Stimulated activated CD8-positive, alpha-beta memory T cell treated with anti-CD3 and anti-CD28 coated beads, Interleukin-4, amount 100 ng/mL, for 24 hours (primary cell): Measurements from ENCODE around the gene AP2A2.

Experiments used
- DNase-seq: peaks from one replicate; pipeline ENCODE4 v3.0.0-alpha.2; 2020; ENCODE audit warnings: low read depth

The AP2A2 gene

DNA sequence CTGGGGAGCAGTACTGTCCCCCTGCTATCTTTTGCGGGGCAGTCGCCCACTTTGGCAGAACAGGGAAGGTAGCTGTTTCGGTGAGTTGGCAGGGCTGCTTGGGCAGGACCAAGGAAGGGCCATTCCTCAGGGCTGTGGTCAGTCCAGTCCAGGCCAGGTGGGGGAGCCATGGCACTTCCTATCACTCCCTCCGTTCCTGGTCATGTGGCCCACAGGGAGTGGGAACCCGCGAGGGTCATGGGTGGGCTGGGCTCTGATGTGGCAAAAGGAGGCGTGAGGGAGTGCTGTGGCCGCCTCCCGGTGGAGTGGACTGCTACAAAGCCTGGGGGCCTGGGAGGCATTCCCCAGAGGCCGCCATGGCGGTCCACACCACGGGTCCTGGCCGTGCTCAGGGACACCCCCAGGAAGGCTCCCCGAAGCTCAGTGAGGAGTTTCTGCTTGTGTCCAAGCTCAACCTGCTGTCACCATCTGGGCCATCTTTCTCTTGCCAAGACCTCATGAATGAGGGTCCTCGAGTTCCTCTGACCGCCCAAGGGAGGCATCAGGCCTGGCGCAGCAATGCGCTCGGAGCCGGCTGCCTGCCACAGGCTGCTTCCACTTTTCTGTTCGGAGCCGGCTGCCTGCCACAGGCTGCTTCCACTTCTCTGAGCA lies 27.0 kb upstream of the AP2A2 start:
- DNase-seq, result no peak

DNA sequence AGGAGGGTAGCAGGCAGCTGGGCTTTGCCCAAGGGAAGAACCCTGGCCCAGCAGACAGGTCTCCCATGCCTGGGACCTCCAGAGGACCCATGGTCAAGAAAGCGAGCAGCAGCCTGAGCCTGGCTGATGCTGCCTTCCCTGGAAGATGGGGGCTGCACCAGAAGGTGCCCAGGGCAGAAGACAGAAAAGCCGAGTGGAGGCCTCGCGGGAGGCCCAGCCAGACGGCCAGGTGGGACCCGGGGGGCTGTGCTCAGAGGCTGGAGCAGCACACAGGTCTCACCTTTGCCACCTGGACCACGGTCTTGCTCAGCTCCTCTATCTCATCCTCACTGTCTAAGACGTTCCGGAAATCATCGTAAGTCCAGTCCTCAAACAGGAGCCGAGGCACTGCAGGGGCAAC lies 25.9 kb upstream of the AP2A2 start:
- DNase-seq, result no peak

DNA sequence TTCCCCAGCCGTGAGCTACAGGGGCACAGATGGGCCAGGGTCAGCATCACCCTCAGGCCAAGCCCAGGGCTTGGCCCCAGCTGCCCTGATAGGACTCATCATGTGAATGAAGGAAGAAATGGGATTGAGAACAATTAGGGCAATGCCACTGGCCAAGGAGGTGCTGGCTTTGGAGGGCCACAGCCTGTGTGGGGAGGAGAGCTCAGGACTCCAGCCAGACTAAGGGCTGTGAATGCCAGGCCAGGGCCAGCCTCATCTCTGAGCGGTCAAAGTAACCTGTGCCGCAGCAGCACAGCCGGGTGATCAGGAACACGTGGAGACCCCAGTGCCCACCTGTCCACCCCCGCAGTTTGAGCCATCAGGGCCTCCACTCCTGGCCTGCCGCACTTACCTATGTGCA lies 25.1 kb upstream of the AP2A2 start:
- no peak for DNase-seq

DNA sequence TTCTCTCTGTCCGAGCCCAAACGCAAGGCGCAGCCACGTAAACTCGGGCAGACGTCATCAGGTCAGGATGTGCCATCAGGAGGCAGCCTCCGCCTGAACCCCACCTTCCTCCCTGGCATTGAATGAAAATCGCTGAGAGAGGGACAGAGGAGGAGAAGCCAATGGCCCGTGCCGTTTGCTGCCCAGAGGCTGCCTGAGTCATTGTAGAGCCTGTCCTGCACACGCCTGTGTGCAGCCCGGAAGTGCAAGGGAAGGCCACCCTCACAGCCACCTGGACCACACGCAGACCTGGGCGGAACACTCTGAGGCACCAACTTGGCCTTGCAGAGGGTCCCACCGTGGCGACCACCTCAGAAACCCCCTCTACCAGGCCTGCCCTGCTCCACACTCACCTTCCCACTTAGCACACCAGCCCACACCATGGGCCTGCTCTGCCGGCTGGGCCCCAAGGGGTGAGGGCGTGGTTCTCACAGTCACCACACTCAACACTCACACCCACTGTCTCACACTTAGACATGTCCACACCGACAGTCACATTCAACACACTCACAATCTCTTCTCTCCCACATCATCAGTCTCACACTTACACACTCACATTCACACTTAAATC lies 24.1 kb upstream of the AP2A2 start:
- no peak for DNase-seq

DNA sequence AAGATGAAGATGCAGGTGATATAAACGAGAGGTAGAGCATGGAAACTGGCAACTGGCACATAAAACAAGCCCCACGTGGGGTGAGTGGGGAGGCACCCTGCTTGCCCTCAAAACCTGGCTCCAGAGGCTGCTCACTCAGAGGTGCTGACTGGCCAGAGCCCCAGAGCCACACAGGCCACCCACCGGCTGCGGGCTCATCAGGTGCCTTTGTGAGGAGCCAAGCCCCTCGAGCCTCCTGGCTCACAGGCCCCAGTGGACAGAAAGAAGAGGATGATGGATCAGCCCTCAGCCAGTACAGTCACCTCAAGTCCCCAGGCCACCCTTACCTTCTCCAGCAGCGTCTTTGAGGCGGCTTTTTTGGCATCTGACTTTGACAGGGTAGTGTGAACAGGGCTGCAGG lies 21.3 kb upstream of the AP2A2 start:
- DNase-seq, result no peak

DNA sequence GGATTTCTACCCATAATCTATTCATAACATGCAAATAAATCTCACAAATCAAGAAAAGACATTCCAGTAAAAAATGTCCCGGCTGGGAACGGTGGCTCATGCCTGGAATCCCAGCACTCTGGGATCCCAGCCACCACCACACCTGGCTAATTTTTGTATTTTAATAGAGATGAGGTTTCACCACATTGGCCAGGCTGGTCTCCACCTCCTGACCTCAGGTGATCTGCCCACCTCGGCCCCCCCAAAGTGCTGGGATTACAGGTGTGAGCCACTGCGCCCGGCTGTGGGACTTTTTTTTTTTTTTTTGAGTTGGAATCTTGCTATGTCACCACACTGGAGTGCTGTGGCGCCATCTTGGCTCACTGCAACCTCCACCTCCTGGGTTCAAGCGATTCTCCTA lies 19.7 kb upstream of the AP2A2 start:
- no peak for DNase-seq

DNA sequence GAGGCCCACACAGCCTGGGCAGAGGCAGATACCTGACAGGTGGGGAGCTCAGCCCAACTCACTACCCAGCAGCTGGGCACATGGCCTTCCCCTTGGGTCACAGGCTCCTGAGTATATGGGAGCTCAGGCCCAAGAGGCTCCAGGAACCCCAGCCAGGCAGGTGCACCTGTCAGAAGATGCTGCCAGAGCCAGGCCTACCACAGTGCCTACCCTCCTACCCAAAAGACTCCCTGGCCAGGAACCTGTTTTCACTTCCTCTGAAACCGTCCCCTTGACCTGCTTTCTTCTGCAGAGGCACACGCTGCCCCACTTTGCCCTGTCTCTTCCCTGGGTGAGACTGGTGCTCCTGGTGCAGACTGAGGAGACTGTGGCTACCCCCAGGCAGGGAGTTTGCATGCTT lies 18.0 kb upstream of the AP2A2 start:
- DNase-seq, result no peak

DNA sequence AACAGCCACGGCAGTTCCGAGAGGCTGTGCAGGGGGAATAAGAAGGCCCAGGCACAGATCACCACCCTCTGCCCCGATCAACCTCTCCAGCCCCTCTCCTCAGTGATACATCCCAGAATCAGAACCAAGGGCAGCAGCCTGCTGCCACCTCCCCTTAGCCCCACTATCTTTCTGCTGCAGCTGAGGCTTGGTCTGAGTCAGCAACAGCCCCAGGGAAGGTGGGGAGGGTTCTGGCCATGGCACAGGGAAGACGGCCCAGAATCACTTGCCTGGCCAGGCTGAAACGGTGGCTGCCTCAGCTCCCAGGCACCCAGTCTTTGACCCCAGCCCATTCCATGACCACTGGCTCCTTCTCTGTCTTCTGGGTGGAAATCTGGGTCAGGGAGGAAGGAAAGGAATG lies 17.4 kb upstream of the AP2A2 start:
- no peak for DNase-seq

DNA sequence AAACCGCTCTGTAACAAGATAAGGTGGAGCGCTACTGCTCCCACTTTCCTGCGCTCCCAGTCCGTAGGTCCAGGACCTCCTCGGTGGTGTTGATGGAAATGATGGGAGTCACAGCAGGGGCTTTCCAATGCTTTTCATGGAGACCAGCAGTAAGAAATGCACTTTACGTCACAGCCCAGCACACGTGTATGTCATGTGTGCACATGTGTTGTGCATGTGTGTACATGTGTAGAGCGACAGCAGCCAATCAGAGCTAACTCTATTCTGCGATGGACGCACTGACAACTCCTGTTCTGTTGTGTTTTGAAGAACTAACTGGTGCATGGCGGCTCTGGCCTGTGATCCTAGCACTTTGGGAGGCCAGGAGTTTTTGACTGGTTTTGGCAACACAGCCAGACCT lies 16.3 kb upstream of the AP2A2 start:
- DNase-seq, result no peak

DNA sequence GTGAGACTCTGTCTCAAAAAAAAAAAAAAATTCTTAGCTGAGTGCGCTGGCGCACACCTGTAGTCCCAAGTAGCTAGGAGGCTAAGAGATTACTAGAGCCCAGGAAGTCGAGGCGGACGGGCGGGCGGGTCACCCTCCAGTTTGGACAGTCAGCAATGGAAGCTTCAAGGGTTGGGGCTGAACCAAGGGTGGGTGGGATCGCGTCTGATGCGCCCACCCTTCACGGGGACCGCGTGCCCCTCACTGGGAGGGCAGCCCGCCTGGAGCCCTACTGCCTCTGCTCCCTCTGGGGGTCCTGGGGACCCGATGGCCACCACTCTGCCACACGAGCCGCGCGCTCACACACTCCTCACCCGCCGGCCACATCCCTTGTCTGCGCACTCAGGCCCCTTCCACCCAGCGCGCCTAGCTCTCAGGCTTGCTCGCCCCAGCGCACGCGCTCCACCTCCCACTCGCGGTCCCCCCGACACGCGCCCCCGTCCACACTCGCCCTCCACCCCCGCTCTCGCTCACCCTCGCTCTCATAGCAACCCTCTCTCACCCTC lies 15.6 kb upstream of the AP2A2 start:
- DNase-seq, result peak; percentile 46

DNA sequence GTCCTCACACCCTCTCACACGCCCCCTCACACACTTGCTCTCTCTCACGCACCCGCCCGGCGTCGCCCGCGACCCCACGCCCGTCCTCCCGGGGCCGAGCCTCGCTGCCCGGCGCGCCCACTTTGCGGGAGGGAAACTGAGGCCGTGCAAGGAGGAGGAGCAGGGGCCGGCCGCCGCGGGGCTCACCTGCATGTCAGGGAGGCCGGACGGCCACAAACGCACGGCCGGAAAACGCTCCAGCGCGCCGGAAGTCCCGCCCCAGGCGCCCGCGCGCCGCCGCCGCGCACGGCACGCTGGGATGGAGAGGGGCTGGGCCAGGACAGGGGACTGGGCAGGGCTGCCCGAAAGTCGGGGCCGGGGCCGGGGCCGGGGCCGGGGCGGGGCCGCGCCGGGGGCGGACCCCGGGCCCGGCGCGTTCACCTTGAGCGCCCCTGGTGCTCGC lies 15.1 kb upstream of the AP2A2 start, which contains the start of gene CHID1:
Gene CHID1 (minus strand): TSS at position 222 of the 442 bp plus-strand sequence. CDS start 5,994 bp downstream, outside the sequence.
- DNase-seq, result peak; percentile 79

DNA sequence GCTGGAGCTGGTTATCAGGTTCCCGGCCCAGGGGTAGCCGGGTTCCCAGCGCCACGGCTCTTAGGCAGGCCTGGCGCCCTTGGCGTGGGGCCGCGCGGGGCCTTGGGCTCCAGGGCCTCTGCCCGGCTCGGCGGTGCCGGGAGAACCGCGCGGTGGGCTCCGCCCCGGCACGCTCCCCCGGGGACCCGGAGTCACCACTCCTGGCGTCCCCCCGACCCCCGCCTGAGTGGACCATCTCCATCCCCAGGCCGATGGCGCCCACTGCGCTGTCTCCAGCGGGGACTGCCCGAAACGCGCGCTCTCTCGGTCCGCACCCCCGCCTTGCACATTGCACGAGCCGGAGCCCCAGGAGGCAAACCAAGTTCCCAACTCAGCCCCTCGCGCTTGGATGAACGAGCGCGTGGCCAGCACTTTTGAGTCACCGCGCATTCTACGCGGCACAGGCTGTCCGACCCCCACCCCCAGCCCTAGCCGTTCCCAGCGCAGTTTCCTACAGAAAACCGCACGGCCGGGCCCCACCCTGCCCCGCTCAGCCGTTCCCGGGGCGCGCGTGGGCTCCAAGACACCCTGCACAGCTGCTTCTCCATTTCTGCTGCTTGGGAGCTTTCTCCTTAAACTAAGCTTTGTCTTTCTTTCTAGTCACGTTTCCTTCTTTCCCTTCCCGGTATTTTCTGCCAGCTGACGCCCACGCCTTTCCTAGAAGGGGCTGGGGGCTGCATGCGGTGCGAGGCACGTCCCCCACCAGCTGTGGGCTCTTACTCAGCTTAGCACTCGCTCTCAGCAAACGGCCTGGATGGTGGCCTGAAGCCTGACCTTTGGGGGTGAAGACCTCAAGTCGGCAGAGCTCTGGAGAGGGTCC lies 14.4 kb upstream of the AP2A2 start:
- DNase-seq, result peak; percentile 33

DNA sequence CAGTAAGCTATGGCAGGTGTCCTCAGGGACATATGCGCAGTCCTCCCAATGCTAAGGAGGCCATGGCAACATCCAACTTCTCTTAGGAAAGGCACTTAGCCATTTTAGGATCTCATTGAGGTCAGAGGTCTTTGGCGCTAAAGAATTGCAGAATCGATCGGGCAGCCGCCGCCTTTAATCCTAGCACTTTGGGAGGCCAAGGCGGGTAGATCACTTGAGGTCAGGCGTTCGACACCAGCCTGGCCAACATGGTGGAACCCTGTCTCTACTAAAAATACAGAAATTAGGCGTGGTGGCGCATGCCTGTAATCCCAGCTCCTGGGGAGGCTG lies 13.8 kb upstream of the AP2A2 start:
- no peak for DNase-seq

DNA sequence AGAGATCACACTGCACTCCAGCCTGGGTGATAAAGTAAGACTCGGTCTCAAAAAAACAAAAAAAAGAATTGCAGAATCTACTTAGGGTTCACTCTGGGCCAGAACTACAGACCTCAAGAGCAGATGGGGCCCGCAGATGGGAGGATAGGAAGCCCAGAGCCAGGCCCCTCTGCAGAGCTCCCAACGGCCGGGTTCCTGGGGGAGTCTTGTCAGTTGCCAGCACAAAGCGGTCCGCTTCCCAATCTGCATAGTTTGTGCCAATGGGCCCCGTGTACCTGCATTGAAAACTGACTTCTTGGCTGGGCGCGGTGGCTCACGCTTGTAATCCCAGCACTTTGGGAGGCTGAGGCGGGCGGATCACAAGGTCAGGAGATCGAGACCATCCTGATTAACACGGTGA lies 13.4 kb upstream of the AP2A2 start:
- no peak for DNase-seq

DNA sequence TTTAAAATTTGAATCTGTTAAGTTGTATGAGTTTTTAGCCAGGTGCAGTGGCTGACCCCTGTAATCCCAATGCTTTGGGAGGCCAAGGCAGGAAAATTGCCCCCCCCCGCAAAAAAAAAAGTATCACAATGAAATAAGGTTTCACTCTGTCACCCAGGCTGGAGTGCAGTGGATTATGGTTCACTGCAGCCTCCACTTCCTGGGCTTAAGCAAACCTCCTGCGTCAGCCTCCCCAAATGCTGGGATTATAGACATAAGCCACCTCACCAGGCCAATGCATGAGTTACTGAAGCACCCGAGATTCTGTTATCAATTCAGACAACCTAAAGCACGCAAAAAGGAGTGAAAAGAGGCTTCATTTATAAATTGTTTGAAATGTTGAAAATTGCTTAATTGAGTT lies 12.6 kb upstream of the AP2A2 start:
- DNase-seq, result no peak

DNA sequence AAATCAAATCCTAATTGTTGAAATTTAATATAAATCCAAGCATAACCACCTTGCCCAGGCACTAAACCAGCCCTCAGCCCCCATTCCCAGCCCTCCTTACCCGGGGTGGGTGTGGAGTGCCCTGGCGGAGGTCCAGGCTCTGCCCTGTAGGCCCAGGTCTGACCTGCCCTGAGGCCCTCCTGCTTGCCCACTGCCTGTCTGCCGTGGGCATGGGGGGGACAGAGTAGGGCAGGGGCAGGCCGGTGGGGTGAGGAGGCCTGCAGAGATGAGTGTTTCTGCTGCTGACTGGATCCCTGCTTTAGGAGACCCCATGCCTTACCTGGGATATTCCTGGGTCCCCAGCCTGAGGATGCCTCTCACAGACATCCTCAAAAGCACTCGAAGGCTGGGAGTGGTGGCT lies 11.5 kb upstream of the AP2A2 start:
- DNase-seq, result no peak

DNA sequence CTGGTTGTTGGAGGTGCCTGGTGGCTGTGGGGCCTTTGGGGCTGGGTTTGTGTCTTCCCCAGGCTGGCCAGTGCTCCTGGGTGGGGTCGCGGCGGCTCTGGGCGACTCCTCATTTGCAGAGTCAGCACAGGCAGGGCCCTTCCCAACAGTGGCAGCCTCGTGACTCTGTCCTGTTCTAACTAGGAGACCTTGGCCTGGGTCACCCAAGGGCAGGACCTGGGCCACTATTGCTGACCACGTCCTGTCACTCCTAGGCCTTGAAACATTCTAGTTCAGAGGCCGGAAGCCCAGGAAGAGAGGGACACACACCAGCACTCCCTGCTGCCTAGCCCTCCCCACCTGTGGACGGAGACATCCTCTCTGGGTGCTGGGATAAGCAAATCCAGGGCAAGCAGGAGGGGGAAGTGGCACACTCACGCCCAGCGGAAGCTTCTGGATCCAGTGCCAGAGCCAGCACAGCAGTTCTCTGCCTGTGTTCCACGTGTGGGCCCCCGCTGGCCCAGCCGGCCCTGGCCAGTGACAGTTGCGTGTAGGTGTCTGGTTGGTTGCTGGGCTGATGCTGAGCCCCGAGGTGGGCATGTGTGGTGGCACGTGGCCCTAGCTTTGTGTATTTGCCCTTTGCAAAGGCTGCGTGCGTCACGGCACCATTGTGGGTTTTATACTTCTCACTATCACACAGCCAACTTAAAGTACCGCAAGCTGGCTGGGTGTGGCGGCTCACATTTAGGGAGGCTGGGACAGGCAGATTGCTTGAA lies 10.7 kb upstream of the AP2A2 start:
- no peak for DNase-seq

DNA sequence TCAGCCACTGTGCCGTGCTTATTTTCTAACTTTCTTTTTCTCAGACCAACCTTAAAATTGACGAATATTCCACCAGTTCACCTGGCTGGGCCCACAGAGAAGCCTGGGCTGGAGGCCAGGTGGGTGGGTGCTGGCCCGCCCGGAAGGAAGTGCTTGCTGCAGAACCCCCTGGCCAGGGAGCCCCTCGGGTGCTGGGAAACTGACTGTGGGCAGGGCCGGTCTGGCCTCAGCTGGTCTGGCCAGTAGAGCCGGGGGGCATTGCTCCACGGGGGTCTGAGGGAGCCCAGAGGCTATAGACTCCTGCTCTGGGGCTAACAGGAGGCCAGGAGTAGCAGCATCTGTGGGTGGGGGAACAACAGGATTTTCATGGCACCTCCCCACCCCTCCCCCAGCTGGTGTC lies 8.2 kb upstream of the AP2A2 start:
- no peak for DNase-seq

DNA sequence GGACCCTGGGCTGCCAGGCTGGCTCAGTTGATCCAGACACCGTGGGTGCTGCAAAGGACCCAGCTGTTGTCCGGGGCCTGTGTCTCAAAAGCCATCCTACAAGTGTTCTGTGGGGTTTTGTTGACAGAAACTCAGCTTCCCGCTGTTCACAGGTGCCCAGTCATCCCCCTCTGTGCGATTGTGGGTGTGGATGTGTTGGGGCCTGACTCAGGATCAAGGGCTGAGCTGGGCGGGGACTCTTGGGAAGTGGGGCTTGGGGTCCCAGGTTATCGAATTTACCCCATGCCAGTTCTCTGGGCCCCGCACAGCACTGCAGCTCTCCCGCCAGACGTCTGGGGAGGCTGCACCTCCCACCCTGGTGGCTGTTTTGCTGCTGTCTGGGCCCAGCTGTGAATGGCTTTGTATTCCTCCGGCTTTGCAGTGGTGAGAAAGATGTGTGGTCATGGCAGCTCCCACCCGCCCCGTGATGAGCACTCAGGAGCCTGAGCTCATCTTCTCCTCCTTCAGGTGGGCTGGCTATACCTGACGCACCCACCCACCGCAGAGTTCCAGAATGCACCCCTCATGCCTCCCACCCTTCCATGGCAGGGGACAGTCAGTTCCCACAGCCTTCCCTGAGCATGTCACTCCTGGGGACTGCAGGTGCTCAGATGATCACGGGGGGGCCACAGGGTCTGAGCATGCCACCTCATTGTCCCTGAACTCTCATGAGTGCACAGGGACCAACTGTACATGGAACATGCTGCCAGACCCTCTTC lies 3.6 kb upstream of the AP2A2 start:
- DNase-seq, result no peak

DNA sequence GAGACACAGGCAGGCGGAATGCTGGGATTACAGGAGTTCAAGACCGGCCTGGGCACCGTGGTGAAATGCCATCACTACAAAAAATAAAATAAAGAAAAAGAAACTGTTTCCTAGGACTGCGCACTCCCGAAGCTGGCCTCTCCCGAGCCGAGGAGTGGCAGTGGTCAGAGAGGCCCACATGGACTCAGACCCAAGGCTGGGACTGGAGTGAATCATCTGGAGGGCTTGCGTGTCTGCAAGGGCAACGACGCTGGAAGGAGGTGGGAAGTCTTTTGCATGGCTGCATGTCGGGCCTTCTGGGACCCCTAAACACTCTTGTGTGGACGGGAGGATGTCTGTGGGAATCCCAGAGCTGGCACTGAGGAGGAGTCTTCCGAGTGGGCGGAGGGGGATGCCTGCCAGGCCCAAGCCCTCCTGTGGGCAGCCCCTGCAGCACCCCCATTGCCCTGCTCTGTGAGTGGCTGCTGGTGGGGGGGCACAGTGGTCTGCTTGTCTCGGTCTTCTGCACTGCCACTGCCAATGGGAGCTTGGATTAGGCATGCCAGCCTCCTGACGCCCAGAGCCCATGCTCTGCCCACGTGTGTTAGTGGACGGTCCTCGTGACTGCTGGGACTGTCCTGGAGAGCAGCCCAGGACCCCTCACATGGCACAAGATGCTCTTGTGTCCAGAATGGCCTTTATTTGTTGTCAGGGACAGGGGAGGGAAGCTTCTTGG lies 1.8 kb upstream of the AP2A2 start:
- no peak for DNase-seq
